MM.1S (cell line): ENCODE measurements around the gene CSRP1.

Experiments
- CTCF ChIP-seq: fragments of 300-600 bp; sonication (generic); IDR thresholded peaks from 2 replicates; pipeline ENCODE4 v1.5.1; 2016; ENCODE audit warnings: antibody characterized with exemption, low read length, mixed read lengths
- EZH2 ChIP-seq: fragments of 300-600 bp; sonication (generic); optimal IDR thresholded peaks from 2 replicates; pipeline ENCODE3; 2017; ENCODE audit warnings: low read depth, mild to moderate bottlenecking, antibody characterized with exemption, low read length, mixed read lengths
- EZH2phosphoT487 ChIP-seq: fragments of 300-600 bp; sonication (generic); IDR thresholded peaks from 2 replicates; pipeline ENCODE4 v1.6.1; 2018; ENCODE audit warnings: antibody characterized with exemption, low read length

GRCh38 chr1:201506092-201506491, 831 bp downstream of the CSRP1 start:
- TF ChIP-seq EZH2 (no peak), CTCF (no peak), EZH2phosphoT487 (no peak)
